CD1c-positive myeloid dendritic cell (primary cell): Measurements from ENCODE around the gene PHF13.

Source experiments
- DNase-seq: peaks from one replicate; pipeline ENCODE4 v3.0.0-alpha.2; 2016; ENCODE audit errors: extremely low spot score

The PHF13 gene

GRCh38 chr1:6613361-6614018 lies at the start of gene PHF13:
TSS of gene PHF13 (plus strand) at chr1:6613731. CDS start at chr1:6614067, 336 bp downstream.
- DNase-seq: peak; percentile 99

GRCh38 chr1:6569033-6569432 lies 44.5 kb upstream of the PHF13 start:
- no peak for DNase-seq

GRCh38 chr1:6570100-6570499 lies 43.4 kb upstream of the PHF13 start:
- DNase-seq: no peak

- DNase-seq: no peak
These were observed 42.5 kb upstream of the PHF13 start for GRCh38 chr1:6570987-6571386.

- DNase-seq: no peak
These were observed 40.7 kb upstream of the PHF13 start for GRCh38 chr1:6572653-6573383.

GRCh38 chr1:6574025-6574620 lies 39.4 kb upstream of the PHF13 start:
- DNase-seq: no peak

- no peak for DNase-seq
These were observed 38.7 kb upstream of the PHF13 start for GRCh38 chr1:6574818-6575217.

GRCh38 chr1:6577831-6578525 lies 35.6 kb upstream of the PHF13 start:
- DNase-seq: no peak

GRCh38 chr1:6578624-6579373 lies 34.7 kb upstream of the PHF13 start:
- DNase-seq: no peak

- peak; percentile 99 for DNase-seq
These were observed 34.0 kb upstream of the PHF13 start, which contains the start of gene ZBTB48 for GRCh38 chr1:6579374-6580118. TSS of gene ZBTB48 (plus strand) at chr1:6579994. CDS start at chr1:6580610, 616 bp downstream.

- peak; percentile 69 for DNase-seq
These were observed 33.4 kb upstream of the PHF13 start for GRCh38 chr1:6580119-6580592.

GRCh38 chr1:6580593-6581409 lies 32.7 kb upstream of the PHF13 start:
- DNase-seq: peak; percentile 45

- peak; percentile 84 for DNase-seq
These were observed 31.8 kb upstream of the PHF13 start for GRCh38 chr1:6581561-6582305.

- peak; percentile 28 for DNase-seq
These were observed 31.2 kb upstream of the PHF13 start for GRCh38 chr1:6582370-6582769.

GRCh38 chr1:6584126-6585080 lies 29.1 kb upstream of the PHF13 start:
- DNase-seq: peak; percentile 22

- no peak for DNase-seq
These were observed 28.3 kb upstream of the PHF13 start for GRCh38 chr1:6585081-6585722.

GRCh38 chr1:6585841-6586240 lies 27.7 kb upstream of the PHF13 start:
- no peak for DNase-seq
